Loucy (cell line): ENCODE data around the gene MIER2.

ENCODE experiments used
- H2AFZ ChIP-seq: fragments of 200-600 bp; sonication (generic); 2 replicates; pipeline ENCODE4 v1.6.0; 2016; ENCODE audit warnings: antibody characterized with exemption, mild to moderate bottlenecking, low read length, moderate library complexity
- H3F3A ChIP-seq: fragments of 200-600 bp; 2 replicates; pipeline ENCODE4 v1.6.0; 2016; ENCODE audit warnings: antibody characterized with exemption, low read depth, mild to moderate bottlenecking
- H3K27me3 ChIP-seq: fragments of 200-600 bp; sonication (generic); 2 replicates; pipeline ENCODE4 v1.6.1; 2014; ENCODE audit warnings: low read length, mild to moderate bottlenecking; ENCODE audit not compliant: insufficient read depth, poor library complexity, severe bottlenecking
- H3K36me3 ChIP-seq: fragments of 200-600 bp; sonication (generic); 2 replicates; pipeline ENCODE4 v1.6.1; 2016; ENCODE audit warnings: low read length; ENCODE audit not compliant: insufficient read depth
- H3K4me1 ChIP-seq: fragments of 200-600 bp; sonication (generic); 2 replicates; pipeline ENCODE4 v1.5.1; 2014; ENCODE audit warnings: low read length, mild to moderate bottlenecking; ENCODE audit not compliant: insufficient read depth, poor library complexity, severe bottlenecking
- H3K4me2 ChIP-seq: fragments of 200-600 bp; sonication (generic); 2 replicates; pipeline ENCODE4 v1.6.0; 2014; ENCODE audit warnings: antibody characterized with exemption, low read length, low read depth, mild to moderate bottlenecking; ENCODE audit not compliant: poor library complexity, severe bottlenecking
- H3K4me3 ChIP-seq: fragments of 200-600 bp; sonication (generic); 2 replicates; pipeline ENCODE4 v1.5.1; 2014; ENCODE audit warnings: low read length, mild to moderate bottlenecking, mixed read lengths; ENCODE audit not compliant: poor library complexity, severe bottlenecking
- H3K79me2 ChIP-seq: fragments of 200-600 bp; sonication (generic); 2 replicates; pipeline ENCODE4 v1.6.1; 2014; ENCODE audit warnings: low read length; ENCODE audit not compliant: insufficient read depth
- H3K9ac ChIP-seq: fragments of 200-600 bp; sonication (generic); 2 replicates; pipeline ENCODE4 v1.6.0; 2014; ENCODE audit warnings: mild to moderate bottlenecking, low read depth, low read length, moderate library complexity; ENCODE audit not compliant: poor library complexity, severe bottlenecking
- H3K9me2 ChIP-seq: fragments of 200-600 bp; sonication (generic); replicated peaks from 2 replicates; pipeline ENCODE4 v1.6.1; 2016; ENCODE audit warnings: low read depth, low read length, mixed read lengths
- H3K9me3 ChIP-seq: fragments of 200-600 bp; sonication (generic); 2 replicates; pipeline ENCODE4 v1.6.1; 2014; ENCODE audit warnings: mild to moderate bottlenecking, antibody characterized with exemption, low read length, low read depth; ENCODE audit not compliant: insufficient read depth
- H4K20me1 ChIP-seq: fragments of 200-600 bp; sonication (generic); 2 replicates; pipeline ENCODE4 v1.6.0; 2014; ENCODE audit warnings: antibody characterized with exemption, low read length, mild to moderate bottlenecking; ENCODE audit not compliant: insufficient read depth, poor library complexity, severe bottlenecking
- CTCF ChIP-seq: fragments of 200-600 bp; sonication (generic); conservative IDR thresholded peaks from 2 replicates; pipeline ENCODE4 v1.5.1; 2014; ENCODE audit warnings: mild to moderate bottlenecking, antibody characterized with exemption, low read length
- EZH2phosphoT487 ChIP-seq: fragments of 200-600 bp; IDR thresholded peaks from 2 replicates; pipeline ENCODE4 v1.6.1; 2018; ENCODE audit warnings: antibody characterized with exemption, mild to moderate bottlenecking, moderate library complexity, borderline replicate concordance

MIER2 gene

DNA sequence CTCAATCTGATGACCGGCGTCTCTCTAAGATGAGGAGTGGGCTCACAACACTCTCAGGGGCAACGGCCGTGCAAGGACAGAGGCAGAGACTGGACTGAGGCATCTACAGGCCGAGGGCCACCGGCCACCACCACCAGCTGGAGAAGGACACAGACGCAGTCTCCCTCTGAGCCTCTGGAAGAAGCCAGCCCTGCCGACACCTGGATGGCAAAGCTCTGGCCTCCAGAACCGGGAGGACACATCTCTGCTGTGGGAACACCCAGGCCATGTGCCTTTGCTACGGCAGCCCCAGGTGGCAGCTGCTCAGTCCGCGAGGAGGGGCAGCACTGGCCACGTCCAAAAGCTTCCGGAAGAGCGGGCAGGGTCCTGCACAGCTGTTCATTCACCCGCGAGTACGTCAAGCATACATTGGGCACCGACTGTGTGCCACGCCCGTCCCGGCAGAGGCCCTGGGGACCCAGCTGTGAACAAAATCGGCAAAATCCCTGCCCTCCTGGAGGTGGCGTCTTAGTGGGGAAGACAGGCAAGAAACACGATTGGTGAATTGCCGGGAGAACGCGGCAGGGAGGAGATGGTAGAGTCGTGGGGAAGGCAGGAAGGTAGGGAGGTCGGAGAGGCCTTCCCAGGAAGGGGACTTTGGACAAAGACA is 47.3 kb upstream of the MIER2 start:
- H3K4me3 ChIP-seq: no peak overlapping the region
- no peaks in the 10 kb centered on the region for H3K9me2 ChIP-seq
- TF ChIP-seq CTCF (no peak), EZH2phosphoT487 (no peak)
- H3K9ac ChIP-seq: no peak overlapping the region
- H2AFZ ChIP-seq: no peak overlapping the region
- no peaks in the 10 kb centered on the region for H3K27me3 ChIP-seq
- no peak overlapping the region for H3K4me2 ChIP-seq
- H3K36me3 ChIP-seq: no peaks in the 10 kb centered on the region
- peaks cover 17% of the 10 kb centered on the region; the same call in 1 of the 2 replicates for H3K9me3 ChIP-seq
- H4K20me1 ChIP-seq: no peaks in the 10 kb centered on the region
- no peaks in the 10 kb centered on the region for H3F3A ChIP-seq
- H3K4me1 ChIP-seq: no peaks in the 10 kb centered on the region
- H3K79me2 ChIP-seq: no peaks in the 10 kb centered on the region

DNA sequence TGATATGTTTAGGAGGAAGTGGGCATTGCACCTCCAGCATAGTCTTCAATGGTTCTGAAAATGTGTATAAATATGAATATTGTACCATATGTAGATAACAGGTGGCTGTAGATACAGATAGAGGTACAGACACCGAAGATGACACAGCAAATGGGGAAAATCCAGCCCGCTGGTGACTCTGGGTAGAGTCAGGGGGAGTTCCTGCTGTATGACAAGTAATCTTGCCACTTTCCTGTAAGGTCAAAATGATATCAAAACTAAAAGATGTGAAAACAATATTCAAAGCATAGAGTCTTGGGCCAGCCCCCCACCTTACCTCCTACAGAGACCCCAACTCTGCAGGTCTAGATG is 46.6 kb upstream of the MIER2 start:
- H3K27me3 ChIP-seq: no peaks in the 10 kb centered on the region
- TF ChIP-seq CTCF (no peak), EZH2phosphoT487 (no peak)
- no peaks in the 10 kb centered on the region for H3K4me1 ChIP-seq
- H2AFZ ChIP-seq: no peak overlapping the region
- no peak overlapping the region for H3K4me2 ChIP-seq
- no peak overlapping the region for H3K9ac ChIP-seq
- H3K79me2 ChIP-seq: no peaks in the 10 kb centered on the region
- H3K4me3 ChIP-seq: no peak overlapping the region
- H3K9me2 ChIP-seq: no peaks in the 10 kb centered on the region
- no peaks in the 10 kb centered on the region for H3F3A ChIP-seq
- no peaks in the 10 kb centered on the region for H4K20me1 ChIP-seq
- H3K36me3 ChIP-seq: no peaks in the 10 kb centered on the region
- peaks cover 17% of the 10 kb centered on the region; the same call in 1 of the 2 replicates for H3K9me3 ChIP-seq

- Histone ChIP-seq H3K9me3 (peaks cover 17% of the 10 kb centered on the region; the same call in 1 of the 2 replicates), H3K79me2 (no peaks in the 10 kb centered on the region), H4K20me1 (no peaks in the 10 kb centered on the region), H3K4me1 (no peaks in the 10 kb centered on the region), H2AFZ (no peak overlapping the region), H3K9ac (no peak overlapping the region), H3K4me2 (no peak overlapping the region), H3F3A (no peaks in the 10 kb centered on the region), H3K27me3 (no peaks in the 10 kb centered on the region), H3K36me3 (no peaks in the 10 kb centered on the region), H3K9me2 (no peaks in the 10 kb centered on the region), H3K4me3 (no peak overlapping the region)
- TF ChIP-seq EZH2phosphoT487 (no peak), CTCF (no peak)
Measured at GRCh38 chr19:390386-391206, 46.0 kb upstream of the MIER2 start.
